Activated B cell treated with CpG ODN at 0.5 μM for 24 hours (primary cell): ENCODE results near the gene TIFAB. TPM values are rescaled to one million over a fixed set of nuclear protein-coding genes. Genes with fewer than 3 reads are reported as not detected.

Experiments used
- ATAC-seq: fragments of 200-7000 bp; cut with Tn5 transposase; one replicate; pipeline ENCODE4 v1.10.0; 2021; ENCODE audit warnings: low read depth, mild to moderate bottlenecking, moderate library complexity
- CTCF ChIA-PET: fragments of 350-600 bp; sonication (Branson Sonifier 250); formaldehyde crosslinking; loops from one replicate; lab custom pipeline; 2021; ENCODE audit warnings: antibody characterized with exemption; lab: Charles Lee
- POLR2A ChIA-PET: fragments of 350-600 bp; sonication (Branson Sonifier 250); formaldehyde crosslinking; loops from one replicate; lab custom pipeline; 2021; ENCODE audit warnings: antibody characterized with exemption; lab: Charles Lee
- DNase-seq: peaks from one replicate; pipeline ENCODE4 v3.0.0; 2022
- H3K27ac Mint-ChIP-seq: one replicate; pipeline ENCODE4 v1.8.0; 2020; ENCODE audit warnings: mixed read lengths
- H3K27me3 Mint-ChIP-seq: one replicate; pipeline ENCODE4 v1.8.0; 2021; ENCODE audit warnings: mixed read lengths
- H3K36me3 Mint-ChIP-seq: one replicate; pipeline ENCODE4 v1.8.0; 2021; ENCODE audit warnings: low read depth, mixed read lengths
- H3K4me1 Mint-ChIP-seq: one replicate; pipeline ENCODE4 v1.8.0; 2021; ENCODE audit warnings: mixed read lengths
- H3K4me3 Mint-ChIP-seq: one replicate; pipeline ENCODE4 v1.8.0; 2020; ENCODE audit warnings: mild to moderate bottlenecking, mixed read lengths
- H3K9me3 Mint-ChIP-seq: one replicate; pipeline ENCODE4 v1.8.0; 2020; ENCODE audit warnings: mixed read lengths
- CTCF ChIP-seq: fragments of 200-600 bp; IDR thresholded peaks from one replicate; pipeline ENCODE4 v1.8.0; 2022; ENCODE audit warnings: antibody characterized with exemption, mild to moderate bottlenecking
- intact Hi-C: fragments of 100-400 bp; cut with micrococcal nuclease; formaldehyde crosslinking; loops from one replicate; pipeline ENCODE4 v1.15.1; 2024
- total RNA-seq: library from RNA; stranded (reverse); gene quantifications from 2 replicates; pipeline ENCODE4 v1.2.3, GENCODE V29; 2022

The TIFAB gene
- total RNA-seq, 1 donor from 2014 or later = not detected

GRCh38 chr5:135447298-135447929 lies 4.7 kb downstream of the TIFAB start, which contains the start of gene DCANP1:
DCANP1 (minus strand) TSS chr5:135447348; CDS start chr5:135447108, 240 bp downstream.
- H3K27me3 Mint-ChIP-seq = peaks cover 25% of the 10 kb centered on the region
- H3K36me3 Mint-ChIP-seq = no peaks in the 10 kb centered on the region
- intact Hi-C loops = no loop called here
- ChIA-PET POLR2A (no interaction called here), CTCF (interaction anchor here (1.3 to 2.2 kb wide), 2 partner anchors 10 to 11 kb away, joined by 3 to 7 read pairs; no protein-coding TSS in a partner anchor)
- no peak within 1 kb of the TSS for H3K4me3 Mint-ChIP-seq
- no peaks in the 10 kb centered on the region for H3K4me1 Mint-ChIP-seq
- no peak for DNase-seq
- TF ChIP-seq CTCF = no peak
- no peaks in the 10 kb centered on the region for H3K9me3 Mint-ChIP-seq
- H3K27ac Mint-ChIP-seq = no peak within 1 kb of the TSS
- no peak for ATAC-seq

GRCh38 chr5:135446615-135447014 lies 5.5 kb downstream of the TIFAB start:
- no peak for ATAC-seq
- ChIA-PET POLR2A (no interaction called here), CTCF (interaction anchor here (1.3 to 2.2 kb wide), 2 partner anchors 11 to 12 kb away, joined by 3 to 7 read pairs; no protein-coding TSS in a partner anchor)
- intact Hi-C loops = no loop called here
- no peak for TF ChIP-seq CTCF
- Mint-ChIP-seq H3K4me1 (peaks cover 6% of the 10 kb centered on the region), H3K4me3 (no peak overlapping the region), H3K27ac (no peak overlapping the region), H3K27me3 (peaks cover 31% of the 10 kb centered on the region), H3K36me3 (no peaks in the 10 kb centered on the region), H3K9me3 (no peaks in the 10 kb centered on the region)
- DNase-seq = no peak

GRCh38 chr5:135446206-135446605 lies 5.9 kb downstream of the TIFAB start:
- H3K9me3 Mint-ChIP-seq = no peaks in the 10 kb centered on the region
- no peak for TF ChIP-seq CTCF
- ChIA-PET POLR2A (no interaction called here), CTCF (interaction anchor here (1.3 to 2.2 kb wide), 2 partner anchors 11 to 13 kb away, joined by 3 to 7 read pairs; no protein-coding TSS in a partner anchor)
- H3K4me3 Mint-ChIP-seq = no peak overlapping the region
- peaks cover 31% of the 10 kb centered on the region for H3K27me3 Mint-ChIP-seq
- H3K27ac Mint-ChIP-seq = no peak overlapping the region
- intact Hi-C loops = no loop called here
- ATAC-seq (no peak), DNase-seq (no peak)
- H3K36me3 Mint-ChIP-seq = no peaks in the 10 kb centered on the region
- peaks cover 7% of the 10 kb centered on the region for H3K4me1 Mint-ChIP-seq

- no peak overlapping the region for H3K4me3 Mint-ChIP-seq
- peaks cover 31% of the 10 kb centered on the region for H3K27me3 Mint-ChIP-seq
- no peak for ATAC-seq
- intact Hi-C loops = no loop called here
- ChIA-PET CTCF (interaction anchor here (2.2 kb wide), 1 partner anchor 12 kb away, joined by 7 read pairs; no protein-coding TSS in a partner anchor), POLR2A (no interaction called here)
- no peaks in the 10 kb centered on the region for H3K9me3 Mint-ChIP-seq
- no peaks in the 10 kb centered on the region for H3K36me3 Mint-ChIP-seq
- peaks cover 8% of the 10 kb centered on the region for H3K4me1 Mint-ChIP-seq
- H3K27ac Mint-ChIP-seq = no peak overlapping the region
- no peak for DNase-seq
- no peak for TF ChIP-seq CTCF
Observed at GRCh38 chr5:135445306-135445985, 6.7 kb downstream of the TIFAB start.

- Mint-ChIP-seq H3K4me1 (peaks cover 8% of the 10 kb centered on the region), H3K4me3 (no peak overlapping the region), H3K27ac (no peak overlapping the region), H3K36me3 (no peaks in the 10 kb centered on the region), H3K27me3 (peaks cover 31% of the 10 kb centered on the region), H3K9me3 (no peaks in the 10 kb centered on the region)
- TF ChIP-seq CTCF = no peak
- ChIA-PET CTCF (interaction anchor here (1.0 kb wide), 1 partner anchor 11 kb away, joined by 3 read pairs; no protein-coding TSS in a partner anchor), POLR2A (no interaction called here)
- DNase-seq = no peak
- no peak for ATAC-seq
- intact Hi-C loops = no loop called here
Observed at GRCh38 chr5:135444881-135445280, 7.3 kb downstream of the TIFAB start.
